Vagina (tissue), 2 donors: ENCODE results near the gene MARF1.

Experiments
- CTCF ChIP-seq, 3 experiments: fragments of 450-650 bp in 2 of 3; fragments of 200-600 bp in 1 of 3; sonication (generic) in 1 of 3; IDR thresholded peaks; one replicate each; pipeline ENCODE4 v1.5.1; 2017 to 2019; ENCODE audit warnings: antibody characterized with exemption in 3 of 3, mild to moderate bottlenecking in 2 of 3, moderate library complexity in 2 of 3
- POLR2A ChIP-seq, 2 donors: fragments of 450-650 bp; IDR thresholded peaks; one replicate each; pipeline ENCODE4 v1.6.1; 2017; ENCODE audit warnings: antibody characterized with exemption in 2 of 2, mild to moderate bottlenecking in 2 of 2, moderate library complexity in 2 of 2
- POLR2AphosphoS5 ChIP-seq, 2 donors: sonication (generic); formaldehyde crosslinking; IDR thresholded peaks; one replicate each; pipeline ENCODE4 v1.9.0; 2017; ENCODE audit warnings: antibody characterized with exemption in 2 of 2, mild to moderate bottlenecking in 2 of 2, low read depth in 1 of 2; ENCODE audit not compliant: insufficient read depth in 1 of 2

GRCh38 chr16:15690296-15690695 lies 47.3 kb upstream of the MARF1 start:
- TF ChIP-seq POLR2A (IDR thresholded peaks at IDR 0.05) (no peak), CTCF (IDR thresholded peaks at IDR 0.05) (no peak), POLR2AphosphoS5 (IDR thresholded peaks at IDR 0.05; ENCODE audit: insufficient read depth in 1 of 2, low read depth in 1 of 2) (no peak)
